Stimulated activated CD4-positive, alpha-beta T cell treated with anti-CD3 and anti-CD28 coated beads, TNF-alpha, amount 100 ng/mL, for 4 hours (primary cell): ENCODE results near the gene AGO4.

Experiments used
- DNase-seq, 3 experiments: peaks; one replicate each; pipeline ENCODE4 v3.0.0-alpha.2; 2020; ENCODE audit warnings: low read depth in 3 of 3

AGO4 gene

DNA sequence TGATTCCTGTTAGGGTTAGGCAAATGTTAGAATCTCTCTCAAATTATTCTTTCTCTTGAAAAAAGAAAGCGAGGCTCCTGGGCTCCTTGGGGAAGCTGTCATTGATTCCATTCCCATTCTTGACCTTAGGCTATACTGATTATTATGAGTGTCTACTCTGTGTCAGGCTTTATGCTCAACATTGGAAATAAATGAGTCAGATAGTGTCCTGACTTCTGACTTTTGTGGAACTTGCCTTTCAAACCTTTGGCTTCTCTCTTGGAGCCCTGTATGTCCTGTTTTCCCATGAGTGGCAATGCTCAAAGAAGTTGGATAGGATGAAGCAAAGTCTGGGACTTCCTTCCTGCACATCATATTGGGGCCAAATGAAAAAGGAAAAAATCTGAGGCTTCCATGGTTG, 86.8 kb downstream of the AGO4 start:
- no peak for DNase-seq

DNA sequence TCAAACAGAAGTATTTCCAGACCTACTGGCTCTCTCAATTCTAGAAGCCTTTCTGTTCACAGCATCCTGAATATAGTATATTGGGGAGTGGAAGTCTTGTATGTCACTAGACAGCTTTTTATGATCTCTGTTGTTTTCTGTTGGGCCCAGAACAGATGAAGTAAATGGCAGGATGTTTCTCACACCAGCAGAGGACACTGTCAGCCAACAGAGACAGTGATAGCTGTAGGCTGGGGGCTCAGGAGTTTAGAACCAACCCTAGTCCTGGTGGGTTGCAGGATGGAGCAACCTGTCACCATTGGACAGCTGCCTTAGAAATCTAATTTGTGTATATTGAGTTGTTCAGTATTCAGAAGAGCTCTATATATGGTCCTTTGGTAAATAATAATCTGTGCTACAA, 92.1 kb downstream of the AGO4 start:
- no peak for DNase-seq

DNA sequence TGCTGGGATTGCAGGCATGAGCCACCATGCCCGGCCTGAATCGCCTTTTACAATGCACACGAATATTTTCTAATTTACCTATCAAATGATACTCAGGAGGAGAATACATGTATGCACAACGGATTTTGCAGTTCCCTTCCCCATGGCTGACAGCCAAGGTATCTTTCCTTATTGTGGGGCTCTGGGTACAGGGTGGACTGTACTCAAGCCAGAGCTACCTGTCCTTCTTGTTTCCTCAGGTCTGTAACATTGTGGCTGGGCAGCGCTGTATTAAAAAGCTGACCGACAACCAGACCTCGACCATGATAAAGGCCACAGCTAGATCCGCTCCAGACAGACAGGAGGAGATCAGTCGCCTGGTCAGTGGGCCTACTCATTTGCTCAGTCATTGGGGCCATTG, 93.4 kb downstream of the AGO4 start:
- DNase-seq: no peak

DNA sequence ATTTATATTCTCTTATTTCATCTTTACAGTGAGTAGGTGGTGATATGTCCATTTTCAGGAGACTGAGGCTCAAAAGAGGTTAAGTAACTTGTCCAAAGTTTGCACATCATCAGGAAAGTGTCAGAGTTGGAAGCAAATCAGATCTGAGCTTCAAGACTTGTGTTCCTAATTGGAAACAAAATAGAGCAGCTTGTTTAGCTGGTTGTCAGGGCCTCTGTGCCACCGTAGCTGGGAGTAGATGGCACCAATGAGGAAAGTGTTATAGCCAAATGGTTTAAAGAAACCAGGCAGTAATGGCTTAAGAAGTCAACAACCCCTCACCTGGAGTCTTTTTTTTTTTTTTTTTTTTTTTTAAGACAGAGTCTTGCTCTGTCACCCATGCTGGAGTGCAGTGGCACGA, 94.9 kb downstream of the AGO4 start:
- DNase-seq: no peak
